Heart left ventricle (tissue), 16 donors: ENCODE data around the gene HBB. TPM values are rescaled to one million over a fixed set of nuclear protein-coding genes. Genes with fewer than 3 reads are reported as not detected.
"Not testable (repeated sequence)": the region's sequence is repeated elsewhere in the genome, so short reads cannot be mapped to it uniquely, and the experiment has no call there.

Experiments used
- ATAC-seq, 4 donors: fragments of 200-7000 bp; cut with Tn5 transposase; one replicate each; pipeline ENCODE4 v1.9.1; 2020 to 2022; ENCODE audit warnings: moderate library complexity in 4 of 4, mild to moderate bottlenecking in 3 of 4, moderate number of reproducible peaks in 1 of 4
- DNase-seq, 5 donors: peaks; one replicate each; pipeline ENCODE4 v3.0.0-alpha.2; 2020
- H3K27ac ChIP-seq, 12 donors: fragments of 200-600 bp; sonication (generic) in 4 of 12; one replicate each; pipeline versions ENCODE4 v1.5.0 to v1.8.0; 2016 to 2022; ENCODE audit warnings: mild to moderate bottlenecking in 2 of 12
- H3K27me3 ChIP-seq, 9 donors: fragments of 200-600 bp; sonication (generic) in 2 of 9; one replicate each; pipeline versions ENCODE4 v1.5.1 to v1.8.0; 2016 to 2022; ENCODE audit warnings: mild to moderate bottlenecking in 3 of 9
- H3K36me3 ChIP-seq, 9 donors: fragments of 200-600 bp; sonication (generic) in 2 of 9; one replicate each; pipeline versions ENCODE4 v1.5.0 to v1.8.0; 2018 to 2022; ENCODE audit warnings: mild to moderate bottlenecking in 2 of 9
- H3K4me1 ChIP-seq, 12 donors: fragments of 200-600 bp; sonication (generic) in 4 of 12; one replicate each; pipeline versions ENCODE4 v1.5.0 to v1.8.0; 2016 to 2022; ENCODE audit warnings: mild to moderate bottlenecking in 3 of 12
- H3K4me3 ChIP-seq, 12 donors: fragments of 200-600 bp; sonication (generic) in 4 of 12; one replicate each; pipeline versions ENCODE4 v1.5.0 to v1.8.0; 2017 to 2022; ENCODE audit warnings: mild to moderate bottlenecking in 9 of 12, moderate library complexity in 4 of 12
- H3K9me3 ChIP-seq, 12 donors: fragments of 200-600 bp; sonication (generic) in 4 of 12; one replicate each; pipeline versions ENCODE4 v1.5.0 to v1.8.0; 2016 to 2022; ENCODE audit warnings: mild to moderate bottlenecking in 1 of 12
- POLR2A ChIP-seq, 2 donors: fragments of 450-650 bp; IDR thresholded peaks; one replicate each; pipeline ENCODE4 v1.6.1; 2017; ENCODE audit warnings: antibody characterized with exemption in 2 of 2, mild to moderate bottlenecking in 2 of 2, moderate library complexity in 2 of 2
- WGBS, 4 donors: extraction: QIAGEN DNeasy Blood & Tissue Kit in 2 of 4; methylation state at CpG; one replicate each; pipeline versions ENCODE4 v1.1.5 to v1.1.7; 2013 to 2018; 5-methylcytosine and 5-hydroxymethylcytosine counted together
- intact Hi-C, 10 donors: fragments of 100-400 bp; cut with DNase I; formaldehyde crosslinking; loops; one replicate each; pipeline versions ENCODE4 v1.11.1 to v1.14.2; 2022
- polyA plus RNA-seq, 2 donors: library from polyadenylated mRNA; stranded (reverse); fragments of 200-250 nt; gene quantifications; one replicate each; pipeline ENCODE4 v1.2.3, GENCODE V29; 2013
- total RNA-seq, 9 donors: library from RNA; depleted of rRNA in 2 of 9; stranded (reverse); fragments of >200 nt in 2 of 9; fragmentation: NEBNext Ultra II Directional in 3 of 9; extraction: Animal tissue kit (Norgen Biotek cat#: 25700) in 3 of 9; gene quantifications; one replicate each; pipeline versions ENCODE4 v1.1.0 to v1.2.4, GENCODE V29; 2016 to 2023
- TF ChIP-seq, protein P1 (sequence below), 12 donors: fragments of 200-600 bp; sonication (generic) in 4 of 12; IDR thresholded peaks; one replicate each; pipeline versions ENCODE4 v1.5.0 to v1.8.0; 2018 to 2022; ENCODE audit warnings: antibody characterized with exemption in 12 of 12, mild to moderate bottlenecking in 5 of 12
- donor health status: ischemic (EF 13 %, LVEDD 7.1; RV severe dilation, severe dysfunction).
- donor health status: healthy with polysubstance abuse.
- donor health status: DM: no; HTN: yes; CAD: no.
- donor health status: DM: no; HTN: no; CAD: no.
- donor health status: ischemic (EF 25% LVEDD 6.9; RV normal size, moderate dysfunction).
- donor health status: ischemic (EF 25% LVEDD 5.7; RV mildly dilated, moderate dysfunction).
- donor health status: healthy.
- donor health status: DM: yes; HTN: yes; CAD: no.
- donor health status: ischemic (EF 35%, LVEDD 5.7; RV mildly dilated, moderate dysfunction).
- donor health status: nonischemic (EF 11% LVEDD 7.7; RV severe dilation, severe dysfunction).
- donor health status: DM: yes; HTN: yes; CAD: no.
- donor health status: PGD.
- donor health status: ischemic (EF 29% LVEDD 5.4; RV normal size, mild dysfunction).
- donor health status: nonischemic (EF 23%, LVEDD 6.1; RV moderate dilation, normal function).

The HBB gene
- total and polyA plus RNA-seq, 11 donors: 1.1 to 1,223 (median 249) TPM

GRCh38 chr11:5252919-5253265 lies 26.0 kb upstream of the HBB start:
- H3K4me1 ChIP-seq: no peaks in the 10 kb centered on the region
- 67 to 81% (median 73%) methylated on average over 1 of the region's 1 CpG for WGBS, 4 donors
- no peak overlapping the region for H3K4me3 ChIP-seq
- DNase-seq (no peak), ATAC-seq (no peak)
- no peak overlapping the region for H3K27ac ChIP-seq
- H3K27me3 ChIP-seq: no peaks in the 10 kb centered on the region
- no peaks in the 10 kb centered on the region for H3K36me3 ChIP-seq
- no peaks in the 10 kb centered on the region for H3K9me3 ChIP-seq
- intact Hi-C loops: no loop called here
- no peak for TF ChIP-seq POLR2A (IDR thresholded peaks at IDR 0.05)
- TF ChIP-seq, protein P1, sequence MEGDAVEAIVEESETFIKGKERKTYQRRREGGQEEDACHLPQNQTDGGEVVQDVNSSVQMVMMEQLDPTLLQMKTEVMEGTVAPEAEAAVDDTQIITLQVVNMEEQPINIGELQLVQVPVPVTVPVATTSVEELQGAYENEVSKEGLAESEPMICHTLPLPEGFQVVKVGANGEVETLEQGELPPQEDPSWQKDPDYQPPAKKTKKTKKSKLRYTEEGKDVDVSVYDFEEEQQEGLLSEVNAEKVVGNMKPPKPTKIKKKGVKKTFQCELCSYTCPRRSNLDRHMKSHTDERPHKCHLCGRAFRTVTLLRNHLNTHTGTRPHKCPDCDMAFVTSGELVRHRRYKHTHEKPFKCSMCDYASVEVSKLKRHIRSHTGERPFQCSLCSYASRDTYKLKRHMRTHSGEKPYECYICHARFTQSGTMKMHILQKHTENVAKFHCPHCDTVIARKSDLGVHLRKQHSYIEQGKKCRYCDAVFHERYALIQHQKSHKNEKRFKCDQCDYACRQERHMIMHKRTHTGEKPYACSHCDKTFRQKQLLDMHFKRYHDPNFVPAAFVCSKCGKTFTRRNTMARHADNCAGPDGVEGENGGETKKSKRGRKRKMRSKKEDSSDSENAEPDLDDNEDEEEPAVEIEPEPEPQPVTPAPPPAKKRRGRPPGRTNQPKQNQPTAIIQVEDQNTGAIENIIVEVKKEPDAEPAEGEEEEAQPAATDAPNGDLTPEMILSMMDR (IDR thresholded peaks at IDR 0.05): no peak

GRCh38 chr11:5252192-5252918 lies 25.5 kb upstream of the HBB start:
- Histone ChIP-seq H3K27me3 (no peaks in the 10 kb centered on the region), H3K4me3 (no peak overlapping the region), H3K36me3 (no peaks in the 10 kb centered on the region), H3K4me1 (no peaks in the 10 kb centered on the region), H3K9me3 (no peaks in the 10 kb centered on the region), H3K27ac (no peak overlapping the region)
- DNase-seq: no peak
- 67 to 73% (median 71%) methylated on average over 9 of the region's 9 CpGs for WGBS, 4 donors
- TF ChIP-seq, protein P1 (IDR thresholded peaks at IDR 0.05): no peak
- intact Hi-C loops: no loop called here
- no peak for ATAC-seq

GRCh38 chr11:5251746-5252145 lies 24.9 kb upstream of the HBB start:
- Histone ChIP-seq H3K4me3 (no peak overlapping the region), H3K4me1 (no peaks in the 10 kb centered on the region), H3K27me3 (no peaks in the 10 kb centered on the region), H3K9me3 (no peaks in the 10 kb centered on the region), H3K27ac (no peak overlapping the region), H3K36me3 (no peaks in the 10 kb centered on the region)
- ATAC-seq (no peak), DNase-seq (no peak)
- TF ChIP-seq, protein P1 (IDR thresholded peaks at IDR 0.05): no peak
- no peak for TF ChIP-seq POLR2A (IDR thresholded peaks at IDR 0.05)
- 25 to 74% (median 59%) methylated on average over 2 of the region's 2 CpGs for WGBS, 4 donors
- intact Hi-C loops: no loop called here

DNA sequence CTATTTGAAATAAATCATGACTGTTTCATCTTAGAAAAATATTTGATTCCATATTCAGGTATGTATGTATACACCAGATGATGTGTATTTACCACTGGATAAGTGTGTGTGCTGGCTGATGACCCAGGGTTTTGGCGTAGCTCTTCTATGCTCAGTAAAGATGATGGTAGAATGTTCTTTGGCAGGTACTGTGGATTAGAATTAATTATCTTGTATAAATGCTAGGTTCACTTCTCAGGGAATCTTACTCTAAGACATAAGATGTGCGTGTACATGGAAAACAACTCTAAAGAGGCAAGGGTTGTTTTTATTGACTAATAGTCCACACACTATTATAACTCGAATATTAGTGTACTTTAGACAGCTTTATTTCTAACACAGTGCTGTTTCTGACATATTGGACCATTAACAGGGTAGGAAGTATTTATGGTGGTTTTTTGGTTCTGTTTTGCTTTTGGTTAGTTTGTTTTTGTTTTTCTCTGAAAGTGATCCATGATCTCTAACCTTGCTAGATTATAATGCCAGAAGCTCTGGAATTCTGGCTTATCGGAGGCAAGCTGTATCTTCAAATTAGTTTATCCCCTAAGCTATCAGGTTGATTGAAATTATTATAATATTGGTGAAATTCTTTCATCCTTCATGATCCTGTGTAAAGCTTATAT lies 23.8 kb upstream of the HBB start:
- Histone ChIP-seq H3K27me3 (no peaks in the 10 kb centered on the region), H3K36me3 (no peaks in the 10 kb centered on the region), H3K4me3 (no peak overlapping the region), H3K27ac (no peak overlapping the region), H3K4me1 (no peaks in the 10 kb centered on the region), H3K9me3 (no peaks in the 10 kb centered on the region)
- ATAC-seq: no peak
- intact Hi-C loops: no loop called here
- no peak for TF ChIP-seq POLR2A (IDR thresholded peaks at IDR 0.05)
- TF ChIP-seq, protein P1 (IDR thresholded peaks at IDR 0.05): no peak
- WGBS, 4 donors: 82 to 88% (median 85%) methylated on average over 4 of the region's 4 CpGs
- DNase-seq: no peak

- 61 to 67% (median 63%) methylated on average over 3 to 4 of the region's 9 CpGs for WGBS, 4 donors
- H3K9me3 ChIP-seq, H3K36me3 ChIP-seq, H3K27me3 ChIP-seq, H3K4me1 ChIP-seq, H3K27ac ChIP-seq, DNase-seq, ATAC-seq, H3K4me3 ChIP-seq, intact Hi-C loops: not testable (repeated sequence)
Observed at GRCh38 chr11:5249807-5250396, 23.0 kb upstream of the HBB start, which contains the start of gene HBG1. TSS of gene HBG1 (minus strand) at chr11:5249857. CDS start at chr11:5249804, 53 bp downstream.

- H3K4me3 ChIP-seq, H3K4me1 ChIP-seq, H3K27me3 ChIP-seq, ATAC-seq, H3K36me3 ChIP-seq, H3K27ac ChIP-seq, DNase-seq, H3K9me3 ChIP-seq, intact Hi-C loops: not testable (repeated sequence)
- 24 to 87% (median 76%) methylated on average over 7 of the region's 7 CpGs for WGBS, 4 donors
Observed at GRCh38 chr11:5248498-5248897, 21.6 kb upstream of the HBB start.
